NCI-H748 treated with DMSO at 0.1 percent for 48 hours (cell line): ENCODE measurements around the gene FAP.

Experiments
- DNase-seq: peaks from one replicate; lab custom pipeline; 2025; lab: John Stamatoyannopoulos, UW

The FAP gene

GRCh38 chr2:162242586-162243280 lies 512 bp downstream of the FAP start:
- DNase-seq: no peak

DNA sequence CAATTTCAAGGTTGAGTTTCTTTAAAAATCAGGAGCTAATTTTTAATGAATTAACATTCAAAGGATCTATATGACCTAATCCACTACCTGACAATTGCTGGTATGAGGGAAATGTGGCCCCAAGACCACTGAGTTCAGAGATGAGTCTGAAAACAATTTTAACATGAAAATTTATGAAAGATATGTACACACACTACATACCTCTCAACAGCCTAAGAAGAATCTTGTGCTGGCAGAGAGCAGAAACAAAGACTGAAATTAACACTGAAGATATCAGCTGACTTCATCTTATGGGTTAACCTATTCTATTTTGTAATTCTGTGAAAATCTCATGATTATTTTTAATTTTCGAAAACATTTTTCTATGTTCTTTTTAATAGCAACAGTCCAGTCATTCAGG lies 1.7 kb downstream of the FAP start:
- no peak for DNase-seq

DNA sequence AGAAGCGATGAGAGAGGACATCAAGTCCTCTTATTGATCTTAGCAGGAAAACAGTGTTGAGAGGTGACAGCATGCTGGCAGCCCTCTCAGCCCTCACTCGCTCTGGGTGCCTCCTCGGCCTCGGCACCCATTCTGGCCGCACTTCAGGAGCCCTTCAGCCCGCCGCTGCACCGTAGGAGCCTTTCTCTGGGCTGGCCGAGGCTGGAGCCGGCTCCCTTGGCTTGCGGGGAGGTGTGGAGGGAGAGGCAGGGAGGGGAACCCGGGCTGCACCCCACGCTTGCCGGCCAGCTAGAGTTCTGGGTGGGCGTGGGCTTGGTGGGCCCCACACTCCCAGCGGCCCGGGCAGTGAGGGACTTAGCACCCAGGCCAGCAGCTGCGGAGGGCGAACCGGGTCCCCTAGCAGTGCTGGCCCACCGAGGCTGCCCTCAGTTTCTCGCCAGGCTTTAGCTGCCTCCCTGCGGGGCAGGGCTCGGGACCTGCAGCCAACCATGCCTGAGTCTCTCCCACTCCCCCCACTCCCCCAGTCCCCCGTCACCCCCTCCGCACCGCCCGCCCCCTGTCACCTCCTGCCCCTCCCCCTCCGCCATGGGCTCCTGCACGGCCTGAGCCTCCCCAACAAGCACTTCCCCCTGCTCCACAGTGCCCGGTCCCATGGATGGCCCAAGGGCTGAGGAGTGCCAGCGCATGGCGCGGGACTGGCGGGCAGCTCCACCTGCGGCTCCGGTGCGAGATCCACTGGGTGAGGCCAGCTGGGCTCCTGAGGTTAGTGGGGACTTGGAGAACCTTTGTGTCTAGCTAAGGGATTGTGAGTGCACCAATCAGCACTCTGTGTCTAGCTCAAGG lies 8.4 kb downstream of the FAP start:
- no peak for DNase-seq

GRCh38 chr2:162233197-162233596 lies 10.0 kb downstream of the FAP start:
- no peak for DNase-seq

DNA sequence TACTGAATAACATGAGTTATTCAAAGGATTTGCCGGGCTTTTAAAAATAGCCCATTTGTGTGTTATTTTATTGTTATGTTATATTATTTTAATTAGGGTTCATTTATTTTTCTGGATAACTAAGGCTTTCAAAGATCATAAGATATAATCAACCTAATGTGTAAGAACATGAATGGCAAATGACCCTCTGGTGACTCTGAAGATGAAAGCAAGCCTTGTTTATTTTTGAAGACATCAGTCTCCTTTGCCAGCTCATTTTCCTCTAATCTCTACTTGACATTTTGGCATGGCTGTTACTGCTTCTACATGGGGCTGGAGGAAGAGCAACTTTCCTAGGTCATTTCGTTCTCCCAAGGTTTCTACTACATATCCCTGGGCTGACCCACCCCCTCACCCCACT lies 10.6 kb downstream of the FAP start:
- DNase-seq: no peak

DNA sequence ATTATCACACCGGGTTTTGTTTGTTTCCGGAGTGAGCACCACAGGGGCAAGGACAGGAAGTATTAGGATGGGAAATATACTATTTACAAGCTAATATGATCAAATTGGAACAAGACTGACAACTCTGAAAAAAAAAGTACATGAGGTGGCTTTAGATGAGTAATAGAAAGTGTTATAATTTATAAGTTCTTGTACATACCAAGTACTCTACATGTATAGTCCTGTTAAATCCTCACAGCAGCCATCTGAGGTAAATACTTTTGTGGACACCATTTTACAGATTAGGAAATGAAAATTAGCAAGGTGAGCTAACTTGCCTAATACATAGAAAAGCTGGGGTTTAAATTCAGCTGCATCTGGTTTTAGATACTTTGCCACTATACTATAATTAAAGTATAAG lies 11.2 kb downstream of the FAP start:
- DNase-seq: no peak

- DNase-seq: no peak
Observed at GRCh38 chr2:162230761-162231160, 12.5 kb downstream of the FAP start.

DNA sequence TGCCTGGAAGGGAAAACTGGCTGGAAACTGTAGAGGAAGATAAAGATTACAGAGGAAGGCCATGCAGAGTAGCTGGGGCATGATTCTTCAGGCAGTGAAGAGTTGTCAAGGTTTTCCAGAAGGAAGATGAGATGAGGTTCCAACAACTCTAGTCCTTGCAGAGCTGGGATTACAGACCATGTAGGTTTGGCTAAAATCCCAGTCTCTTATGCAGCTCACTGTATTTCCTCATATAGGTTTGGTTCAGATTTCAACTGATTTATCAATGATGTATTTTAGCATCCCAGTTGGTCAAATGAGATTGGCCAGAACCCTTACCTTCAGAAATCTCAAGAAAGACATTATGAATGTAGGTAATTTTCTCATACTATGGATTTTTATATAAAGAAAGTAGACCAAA lies 16.4 kb downstream of the FAP start:
- no peak for DNase-seq

GRCh38 chr2:162221064-162221463 lies 22.2 kb downstream of the FAP start:
- no peak for DNase-seq

DNA sequence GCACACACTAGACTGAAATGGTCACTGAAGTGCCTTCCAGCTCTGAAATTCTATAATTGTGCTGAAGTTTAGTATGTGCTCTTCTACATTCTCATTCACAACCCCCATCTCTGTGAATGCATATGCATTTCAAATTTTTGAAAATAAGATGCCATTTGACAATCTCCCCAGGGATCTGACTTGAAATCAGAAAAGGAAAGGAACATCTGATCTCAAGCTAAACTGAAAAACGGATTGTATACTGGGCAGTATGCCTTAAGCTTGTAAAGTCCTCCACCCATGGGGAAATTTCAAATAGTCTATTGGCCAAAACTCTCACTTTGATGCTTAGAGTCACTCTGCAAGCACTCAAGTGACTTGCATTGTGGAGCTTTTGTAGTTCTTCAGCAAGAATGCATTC lies 22.9 kb downstream of the FAP start:
- no peak for DNase-seq

- no peak for DNase-seq
Observed at GRCh38 chr2:162219426-162219825, 23.8 kb downstream of the FAP start.

DNA sequence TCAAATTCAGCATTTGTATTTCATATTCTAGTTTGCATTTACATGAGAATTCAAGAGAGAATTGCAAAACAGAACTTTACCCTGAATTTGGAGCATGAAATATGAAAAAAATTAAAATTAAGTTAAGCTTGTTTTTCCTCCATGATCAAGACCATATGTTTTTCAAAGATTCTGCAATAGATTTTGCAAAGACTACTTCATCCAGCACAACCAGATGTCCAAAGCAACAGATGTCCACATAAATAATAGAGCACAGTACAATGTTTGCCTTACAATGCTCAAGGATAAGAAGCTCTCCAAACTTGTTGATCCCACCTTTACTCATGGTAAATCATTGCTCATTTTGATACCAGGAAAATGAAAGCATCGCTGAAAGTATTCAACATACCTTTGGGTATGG lies 25.6 kb downstream of the FAP start:
- DNase-seq: no peak

GRCh38 chr2:162215162-162215561 lies 28.1 kb downstream of the FAP start:
- DNase-seq: no peak

- DNase-seq: no peak
Observed at GRCh38 chr2:162212366-162212765, 30.9 kb downstream of the FAP start.

DNA sequence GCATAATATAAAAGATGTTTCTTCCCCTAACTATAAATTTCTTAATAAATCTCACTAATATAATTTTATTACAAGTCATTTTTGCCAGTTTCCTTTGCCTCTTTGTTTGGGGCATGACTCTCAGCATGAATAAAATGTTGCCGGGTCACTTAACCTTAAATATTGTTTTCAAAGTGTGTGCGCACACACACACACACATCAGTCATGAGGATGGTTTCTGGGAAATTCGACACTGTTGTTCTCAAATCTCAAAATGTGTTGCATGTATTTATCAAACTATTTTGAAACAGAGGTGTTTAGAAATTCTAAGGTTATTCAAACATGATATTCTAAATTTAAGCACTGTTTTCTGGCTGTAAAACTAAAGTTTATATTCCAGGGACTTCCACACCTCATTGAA lies 31.5 kb downstream of the FAP start:
- DNase-seq: no peak

GRCh38 chr2:162210385-162210784 lies 32.9 kb downstream of the FAP start:
- DNase-seq: no peak

GRCh38 chr2:162202203-162202602 lies 41.0 kb downstream of the FAP start:
- DNase-seq: no peak

GRCh38 chr2:162200636-162201035 lies 42.6 kb downstream of the FAP start:
- no peak for DNase-seq

DNA sequence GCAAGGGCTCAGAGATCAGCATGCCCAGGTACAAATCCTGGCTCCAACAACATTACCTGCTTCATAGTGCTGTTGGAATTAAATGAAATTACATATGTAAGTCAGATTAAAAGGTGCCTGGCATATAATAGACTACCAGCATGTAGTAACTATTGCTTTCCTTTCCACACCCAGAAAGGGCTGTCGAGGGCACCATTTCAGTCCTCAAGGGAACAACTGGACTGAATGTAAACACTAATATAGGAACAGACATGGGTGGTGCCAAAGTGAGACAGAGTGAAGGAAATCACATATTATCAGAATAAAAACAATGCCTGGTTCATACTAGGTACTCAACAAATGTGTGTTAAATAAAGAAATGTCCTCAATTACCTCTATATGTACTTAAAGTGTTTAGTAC lies 43.3 kb downstream of the FAP start:
- no peak for DNase-seq

GRCh38 chr2:162198239-162198638 lies 45.0 kb downstream of the FAP start:
- DNase-seq: no peak

DNA sequence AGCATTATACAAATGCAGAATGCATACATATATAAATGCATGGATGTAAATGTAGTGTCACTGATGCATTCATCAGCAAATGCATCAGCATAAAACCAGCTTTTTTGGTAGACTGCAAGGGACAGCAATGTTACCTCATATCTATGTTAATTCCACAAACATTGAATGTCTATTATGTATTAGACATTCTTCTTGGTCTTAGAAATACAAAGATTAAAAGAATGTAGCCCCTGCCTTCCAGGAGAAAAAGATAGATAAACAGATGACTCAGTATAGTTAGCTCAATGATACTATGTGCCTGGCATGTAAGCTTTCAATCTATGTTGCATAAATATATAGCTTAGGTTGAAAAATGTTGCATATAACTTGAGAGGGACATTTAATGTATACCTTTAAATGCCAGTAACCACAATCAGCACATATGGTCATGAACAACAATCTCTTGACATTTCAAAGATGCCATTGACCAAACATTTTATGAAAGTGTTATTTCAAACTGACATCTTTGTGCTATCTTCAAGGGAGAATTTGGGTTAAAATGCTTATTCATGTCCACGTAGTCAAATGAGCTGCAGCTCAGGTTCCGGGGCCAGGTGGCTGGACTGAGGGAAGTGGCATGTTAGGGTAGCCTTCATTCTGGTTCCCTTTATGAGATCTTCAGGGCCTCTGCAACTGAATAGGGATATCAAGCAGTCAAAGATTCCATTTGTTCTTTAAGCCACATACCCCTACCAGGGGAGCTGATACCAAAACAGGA lies 46.0 kb downstream of the FAP start:
- no peak for DNase-seq

- DNase-seq: no peak
Observed at GRCh38 chr2:162196638-162197037, 46.6 kb downstream of the FAP start.

DNA sequence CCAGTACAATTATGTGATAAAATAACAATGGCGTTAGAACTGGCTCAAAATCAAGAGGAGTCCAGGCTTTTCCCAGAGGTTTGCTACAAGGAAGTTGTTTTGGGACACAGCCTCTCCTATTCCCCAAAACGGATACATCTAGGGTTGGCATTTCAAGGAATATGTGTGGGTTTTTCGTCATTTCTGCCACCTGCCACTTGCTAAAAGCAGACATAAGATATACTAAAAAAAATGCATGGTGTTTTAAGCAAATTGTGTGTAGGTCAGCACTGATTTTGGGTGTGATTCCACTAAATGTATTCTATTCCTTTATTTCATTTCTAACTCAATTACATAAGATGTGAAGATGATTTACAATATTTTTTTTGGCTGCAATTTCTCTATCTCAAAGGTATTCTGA lies 54.8 kb downstream of the FAP start:
- no peak for DNase-seq
